Peyer's patch (tissue), 4 donors: Measurements from ENCODE around the gene C19orf44.

Experiments
- POLR2A ChIP-seq, 2 donors: fragments of 450-650 bp; IDR thresholded peaks; one replicate each; pipeline ENCODE4 v1.5.1; 2017; ENCODE audit warnings: antibody characterized with exemption in 2 of 2, mild to moderate bottlenecking in 2 of 2, moderate library complexity in 2 of 2
- TF ChIP-seq, protein P1 (sequence below), 6 experiments: fragments of 450-650 bp in 4 of 6; fragments of 200-600 bp in 2 of 6; sonication (generic) in 1 of 6; IDR thresholded peaks; one replicate each; pipeline ENCODE4 v1.5.1; 2017 to 2019; ENCODE audit warnings: antibody characterized with exemption in 6 of 6, mild to moderate bottlenecking in 3 of 6, moderate library complexity in 1 of 6

- no peak for TF ChIP-seq POLR2A (IDR thresholded peaks at IDR 0.05)
- TF ChIP-seq, protein P1, sequence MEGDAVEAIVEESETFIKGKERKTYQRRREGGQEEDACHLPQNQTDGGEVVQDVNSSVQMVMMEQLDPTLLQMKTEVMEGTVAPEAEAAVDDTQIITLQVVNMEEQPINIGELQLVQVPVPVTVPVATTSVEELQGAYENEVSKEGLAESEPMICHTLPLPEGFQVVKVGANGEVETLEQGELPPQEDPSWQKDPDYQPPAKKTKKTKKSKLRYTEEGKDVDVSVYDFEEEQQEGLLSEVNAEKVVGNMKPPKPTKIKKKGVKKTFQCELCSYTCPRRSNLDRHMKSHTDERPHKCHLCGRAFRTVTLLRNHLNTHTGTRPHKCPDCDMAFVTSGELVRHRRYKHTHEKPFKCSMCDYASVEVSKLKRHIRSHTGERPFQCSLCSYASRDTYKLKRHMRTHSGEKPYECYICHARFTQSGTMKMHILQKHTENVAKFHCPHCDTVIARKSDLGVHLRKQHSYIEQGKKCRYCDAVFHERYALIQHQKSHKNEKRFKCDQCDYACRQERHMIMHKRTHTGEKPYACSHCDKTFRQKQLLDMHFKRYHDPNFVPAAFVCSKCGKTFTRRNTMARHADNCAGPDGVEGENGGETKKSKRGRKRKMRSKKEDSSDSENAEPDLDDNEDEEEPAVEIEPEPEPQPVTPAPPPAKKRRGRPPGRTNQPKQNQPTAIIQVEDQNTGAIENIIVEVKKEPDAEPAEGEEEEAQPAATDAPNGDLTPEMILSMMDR (IDR thresholded peaks at IDR 0.05), result no peak
Observed at GRCh38 chr19:16566702-16567101, 70.5 kb downstream of the C19orf44 start.
